Ovary (tissue), 10 donors: Measurements from ENCODE around the gene COX19. TPM values are rescaled to one million over a fixed set of nuclear protein-coding genes. Genes with fewer than 3 reads are reported as not detected.

ENCODE experiments used
- DNase-seq, 5 donors: peaks; one replicate each; pipeline ENCODE4 v3.0.0-alpha.2; 2019 to 2020
- H3K27ac ChIP-seq, 2 donors: fragments of 200-600 bp; one replicate each; pipeline versions ENCODE4 v1.5.1 to v1.8.0; 2019 to 2022
- H3K27me3 ChIP-seq: fragments of 200-600 bp; one replicate; pipeline ENCODE4 v1.8.0; 2022
- H3K36me3 ChIP-seq: fragments of 200-600 bp; sonication (generic); one replicate; pipeline ENCODE4 v1.5.1; 2019
- H3K4me1 ChIP-seq: one replicate; pipeline ENCODE4 v1.8.1; 2013; ENCODE audit warnings: mild to moderate bottlenecking, moderate library complexity; ENCODE audit not compliant: insufficient read depth
- H3K4me3 ChIP-seq: fragments of 200-600 bp; sonication (generic); one replicate; pipeline ENCODE4 v1.5.1; 2017
- H3K9me3 ChIP-seq, 2 donors: fragments of 200-600 bp in 1 of 2; sonication (generic) in 1 of 2; one replicate each; pipeline versions ENCODE4 v1.5.1 to v1.8.1; 2013 to 2019; ENCODE audit warnings: mild to moderate bottlenecking in 1 of 2, moderate library complexity in 1 of 2
- CTCF ChIP-seq, 3 donors: fragments of 450-650 bp in 2 of 3; fragments of 200-600 bp in 1 of 3; IDR thresholded peaks; one replicate each; pipeline versions ENCODE4 v1.5.1 to v1.8.0; 2016 to 2022; ENCODE audit warnings: antibody characterized with exemption in 3 of 3, mild to moderate bottlenecking in 1 of 3
- EP300 ChIP-seq: sonication (generic); formaldehyde crosslinking; IDR thresholded peaks from one replicate; pipeline ENCODE4 v1.6.1; 2017; ENCODE audit warnings: antibody characterized with exemption
- POLR2A ChIP-seq: fragments of 450-650 bp; IDR thresholded peaks from one replicate; pipeline ENCODE4 v1.6.1; 2017; ENCODE audit warnings: antibody characterized with exemption, mild to moderate bottlenecking, moderate library complexity
- WGBS, 3 donors: extraction: QIAGEN DNeasy Blood & Tissue Kit in 1 of 3; methylation state at CpG; one replicate each; pipeline versions ENCODE4 v1.1.5 to v1.1.7; 2013 to 2017; 5-methylcytosine and 5-hydroxymethylcytosine counted together
- intact Hi-C, 4 donors: fragments of 100-400 bp; cut with DNase I; formaldehyde crosslinking; loops; one replicate each; pipeline versions ENCODE4 v1.11.0 to v1.15.1; 2022 to 2023
- long read RNA-seq, 3 donors: library from polyadenylated mRNA in 2 of 3; unstranded in 2 of 3; transcript quantifications; one replicate each; pipeline ENCODE4 v2.0.0 and lab custom pipeline, GENCODE V29; 2021 to 2026
- polyA plus RNA-seq, 2 donors: library from polyadenylated mRNA; stranded (reverse); fragments of 200-250 nt in 1 of 2; fragments of 350-450 nt in 1 of 2; fragmentation: Illumina TruSeq in 1 of 2; extraction: RNeasy Lipid Tissue Mini Kit (QIAGEN cat#74804) in 1 of 2; gene quantifications; one replicate each; pipeline ENCODE4 v1.2.3, GENCODE V29; 2013 to 2014
- total RNA-seq, 7 donors: library from RNA; depleted of rRNA in 2 of 7; stranded (reverse); fragments of >200 nt in 2 of 7; fragmentation: NEBNext Ultra II Directional in 3 of 7; extraction: Animal tissue kit (Norgen Biotek cat#: 25700) in 3 of 7; gene quantifications; one replicate each; pipeline versions ENCODE4 v1.1.0 to v1.2.4, GENCODE V29; 2016 to 2023
- donor health status: DM: no; HTN: no; CAD: no; lungs with moderate emphysema.
- donor health status: DM: no; HTN: no; CAD: no.
- donor health status: Bipolar disorder and iron deficiency.
- donor health status: DM: yes; HTN: yes; CAD: no.
- donor health status: DM: no; HTN: no; CAD: no.
- donor health status: DM: yes; HTN: yes; CAD: no.

The COX19 gene
- total RNA-seq (10 to 100 TPM in 6 of 7 donors, 1 to 10 TPM in 1; 9.0 to 15.2 (median 10.5) TPM), polyA plus RNA-seq (1 to 10 TPM; 6.7 to 6.8 TPM)
- long read RNA-seq, donor 1, transcript COX19-201 (3 exons, 3,666 nt), result major isoform, 12 of 22 reads
- long read RNA-seq, donor 1, partial matches to known transcripts, result 1 of 22 reads
- long read RNA-seq, donor 1, other reads (novel, unspliced or antisense), result 9 of 22 reads
- long read RNA-seq, donor 2, transcript COX19-201 (3 exons, 3,666 nt), result major isoform, 6 of 9 reads
- long read RNA-seq, donor 2, partial matches to known transcripts, result 0 of 9 reads
- long read RNA-seq, donor 2, other reads (novel, unspliced or antisense), result 0 of 9 reads
- long read RNA-seq, donor 3, transcript COX19-201 (3 exons, 3,666 nt), result major isoform, 13 of 20 reads
- long read RNA-seq, donor 3, partial matches to known transcripts, result 1 of 20 reads
- long read RNA-seq, donor 3, other reads (novel, unspliced or antisense), result 5 of 20 reads

DNA sequence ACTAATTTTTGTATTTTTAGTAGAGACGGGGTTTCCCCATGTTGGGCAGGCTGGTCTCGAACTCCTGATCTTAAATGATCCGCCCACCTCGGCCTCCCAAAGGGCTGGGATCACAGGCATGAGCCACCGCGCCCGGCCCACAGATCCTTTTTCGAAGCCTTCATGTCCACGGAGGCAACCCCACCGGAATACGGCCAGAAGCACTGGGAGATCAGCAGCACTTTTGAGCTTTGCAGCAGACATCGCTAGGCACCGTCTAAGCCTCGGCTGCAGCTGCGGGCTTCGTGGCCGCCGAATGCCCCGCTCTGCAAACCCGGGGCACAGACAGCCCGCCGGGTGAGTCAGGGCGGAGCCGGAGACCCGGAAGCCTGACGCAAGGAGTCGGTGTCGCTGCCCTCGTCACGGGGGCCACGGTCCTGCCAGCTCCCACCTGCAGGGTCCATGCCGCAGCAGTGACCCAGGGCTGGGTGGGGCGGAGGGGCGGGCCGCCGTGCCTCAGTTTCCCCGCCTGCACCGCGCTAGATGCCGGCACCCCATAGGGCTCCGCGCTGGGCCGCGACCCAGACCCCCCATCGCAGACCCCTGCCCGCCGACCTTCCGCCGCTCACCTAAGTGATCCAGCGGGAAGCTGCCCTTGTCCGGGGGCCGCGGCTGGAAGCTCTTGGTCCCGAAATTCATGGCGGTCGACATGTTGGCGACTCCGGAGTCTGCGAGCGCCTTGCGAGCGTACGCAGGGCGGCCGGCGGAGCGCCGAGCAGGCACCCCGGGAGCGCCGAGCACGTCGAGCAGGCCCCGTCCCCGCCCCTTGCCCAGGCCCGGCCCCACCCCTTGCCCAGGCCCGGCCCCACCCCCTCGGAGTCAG is at the start of gene COX19:
Gene COX19 (minus strand): TSS at position 730 of the 862 bp plus-strand sequence. CDS start 40 bp downstream, at position 690.
- Histone ChIP-seq H3K27me3 (no peaks in the 10 kb centered on the region), H3K4me3 (peak within 1 kb of the TSS; percentile 100), H3K4me1 (peaks cover 19% of the 10 kb centered on the region), H3K36me3 (no peaks in the 10 kb centered on the region), H3K27ac (peak within 1 kb of the TSS; percentile 23 to 88), H3K9me3 (no peaks in the 10 kb centered on the region)
- TF ChIP-seq POLR2A (peak; percentile 61), CTCF (IDR thresholded peaks at IDR 0.05) (no peak)
- intact Hi-C loops, result no loop called here
- 0% methylated on average over 60 to 78 of the region's 78 CpGs for WGBS, 3 donors
- peak; percentile 86 to 94 (median 89) for DNase-seq

DNA sequence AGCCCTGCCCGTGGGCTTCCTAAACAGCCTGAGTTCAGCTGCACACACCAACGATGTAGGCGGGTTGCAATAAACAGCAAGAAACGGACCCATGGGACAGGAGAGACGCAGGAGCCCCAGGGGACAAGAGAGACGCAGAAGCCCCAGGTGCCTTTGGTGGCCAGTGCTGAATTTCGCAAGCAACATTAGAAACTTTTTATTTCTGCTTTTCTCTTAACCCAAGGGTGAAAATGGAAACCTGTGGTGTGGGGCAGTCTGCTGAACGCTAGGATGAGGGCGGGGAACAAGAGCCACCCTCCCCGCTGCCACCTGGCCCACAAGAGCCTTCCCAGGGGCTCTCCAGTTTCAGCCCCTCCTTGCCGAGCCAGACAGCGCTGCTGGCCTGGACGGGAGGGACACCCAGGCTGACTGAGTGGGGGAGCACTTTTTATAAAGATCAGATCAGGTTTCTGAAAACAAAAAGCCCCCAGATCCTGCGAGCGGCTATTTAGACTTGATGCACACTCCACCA is 49.0 kb upstream of the COX19 start:
- H3K4me1 ChIP-seq, result peaks cover 3% of the 10 kb centered on the region
- intact Hi-C loops, result no loop called here
- H3K27ac ChIP-seq, result no peak overlapping the region
- TF ChIP-seq CTCF (IDR thresholded peaks at IDR 0.05) (no peak), POLR2A (no peak), EP300 (no peak)
- 83 to 86% (median 83%) methylated on average over 15 of the region's 15 CpGs for WGBS, 3 donors
- no peak for DNase-seq
- H3K9me3 ChIP-seq, result no peaks in the 10 kb centered on the region
- H3K36me3 ChIP-seq, result no peaks in the 10 kb centered on the region
- no peaks in the 10 kb centered on the region for H3K27me3 ChIP-seq
- H3K4me3 ChIP-seq, result no peak overlapping the region

DNA sequence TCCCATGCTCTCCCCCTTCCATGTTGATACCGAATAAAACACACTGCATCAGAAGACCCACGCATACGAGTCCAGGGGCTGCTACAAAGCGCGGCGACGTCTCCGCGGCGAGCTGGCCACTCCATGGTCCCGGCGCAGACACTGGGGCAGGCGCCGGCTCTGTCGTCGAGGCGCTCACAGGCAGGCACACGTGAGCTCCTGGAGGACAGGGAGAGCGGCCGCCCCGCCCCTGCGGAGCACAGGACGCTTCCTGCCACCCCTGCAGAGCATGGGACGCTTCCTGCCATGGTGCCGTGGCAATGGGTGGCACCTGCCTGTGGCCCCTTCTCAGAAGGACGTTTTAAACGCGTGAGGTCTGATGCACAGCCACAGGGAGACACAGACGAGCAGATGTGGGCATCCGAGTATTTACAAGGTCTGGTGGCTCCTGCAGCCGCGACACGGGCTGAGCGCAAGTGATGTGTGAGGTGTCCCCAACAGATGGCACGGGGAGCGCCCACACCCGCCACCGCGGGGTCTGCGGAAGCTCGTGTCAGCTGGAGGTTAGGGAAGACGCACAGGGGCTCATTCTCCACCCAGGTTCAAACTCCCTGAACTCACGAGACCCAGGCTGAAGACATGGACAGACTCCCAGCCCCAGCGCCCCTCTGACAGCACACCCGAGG is 47.6 kb upstream of the COX19 start:
- H3K9me3 ChIP-seq, result no peaks in the 10 kb centered on the region
- no peaks in the 10 kb centered on the region for H3K36me3 ChIP-seq
- intact Hi-C loops, result no loop called here
- no peak for DNase-seq
- H3K4me1 ChIP-seq, result peaks cover 4% of the 10 kb centered on the region
- H3K4me3 ChIP-seq, result no peak overlapping the region
- H3K27ac ChIP-seq, result no peak overlapping the region
- WGBS, 3 donors, result 92 to 95% (median 94%) methylated on average over 45 of the region's 45 CpGs
- TF ChIP-seq POLR2A (no peak), EP300 (no peak), CTCF (IDR thresholded peaks at IDR 0.05) (no peak)
- no peaks in the 10 kb centered on the region for H3K27me3 ChIP-seq

- Histone ChIP-seq H3K27ac (no peak overlapping the region), H3K4me3 (no peak overlapping the region), H3K9me3 (no peaks in the 10 kb centered on the region), H3K4me1 (peaks cover 4% of the 10 kb centered on the region), H3K36me3 (no peaks in the 10 kb centered on the region), H3K27me3 (no peaks in the 10 kb centered on the region)
- 92 to 95% (median 94%) methylated on average over 17 of the region's 17 CpGs for WGBS, 3 donors
- no peak for DNase-seq
- no peak for TF ChIP-seq POLR2A
- intact Hi-C loops, result no loop called here
These were observed 47.0 kb upstream of the COX19 start for GRCh38 chr7:1022356-1022755.
